ENCODE data around the gene PCDH9. TPM values are rescaled to one million over a fixed set of nuclear protein-coding genes. Genes with fewer than 3 reads are reported as not detected.

Gene PCDH9
- total and polyA plus RNA-seq, 2 of the 13 experiments (the other 11 are each of a cell fraction or from before 2014, with no cell fraction given) = 0.09 TPM; not detected in 1

GRCh38 chr13:66967811-66968597 lies 262.1 kb downstream of the PCDH9 start:
- no peaks in the 10 kb centered on the region for H4K20me1 ChIP-seq (ENCODE audit: insufficient read depth, low read length)
- no peaks in the 10 kb centered on the region for H3K27me3 ChIP-seq (ENCODE audit: control insufficient read depth in 1 of 2, insufficient read depth in 2 of 2, low read length in 2 of 2)
- DNase-seq (ENCODE audit: low spot score) = no peak
- no peaks in the 10 kb centered on the region for H3K9me3 ChIP-seq (ENCODE audit: low read length)
- no peak overlapping the region for H3K4me2 ChIP-seq (ENCODE audit: low read depth, low read length)
- no peak overlapping the region for H3K9ac ChIP-seq (ENCODE audit: insufficient read depth, low read depth, low read length)
- TF ChIP-seq ZNF263 (CRISPR knock-in tag; IDR thresholded peaks at IDR 0.05) = no peak
- no peak for TF ChIP-seq ZNF772 (CRISPR knock-in tag; IDR thresholded peaks at IDR 0.05)
- no peak for TF ChIP-seq MED13 (CRISPR knock-in tag; IDR thresholded peaks at IDR 0.05)
- TF ChIP-seq FOXO1 (CRISPR knock-in tag; IDR thresholded peaks at IDR 0.05) = no peak
- ChIA-PET POLR2A (no interaction called here), CTCF (ENCODE audit: low intra/inter-chr PET ratio, low total read pairs) (no interaction called here)
- no peak for ATAC-seq
- H2AFZ ChIP-seq (ENCODE audit: low read length) = no peak overlapping the region
- FAIRE-seq = no peak
- no peaks in the 10 kb centered on the region for H3K36me3 ChIP-seq (replicated peaks in 1 of 2; ENCODE audit: control insufficient read depth in 1 of 2, insufficient read depth in 2 of 2, low read length in 2 of 2)
- intact Hi-C loops (cut with micrococcal nuclease; ENCODE audit: unreplicated experiment) (no loop called here), in situ Hi-C loops (cut with HindIII; ENCODE audit: extremely low pct_ligation_motif_present, low pct_unique_long_range_greater_than_20kb) (no loop called here)
- BruUV-seq (replicated peaks) = no TSS peak
- 0% methylated on average over 3 of the region's 3 CpGs for WGBS (ENCODE audit: low lambda C conversion rate)
- H3K27ac ChIP-seq (ENCODE audit: extremely low read length, insufficient read depth, low read length) = no peak overlapping the region
- no peaks in the 10 kb centered on the region for H3K4me1 ChIP-seq (ENCODE audit: insufficient read depth, low read length)
- no peaks in the 10 kb centered on the region for H3K79me2 ChIP-seq (ENCODE audit: insufficient read depth, low read length)
- no peak overlapping the region for H3K4me3 ChIP-seq (replicated peaks in 1 of 3; ENCODE audit: insufficient read depth in 1 of 3, low read depth in 2 of 3, low read length in 3 of 3)

GRCh38 chr13:66965181-66965580 lies 265.0 kb downstream of the PCDH9 start:
- Histone ChIP-seq H3K4me3 (replicated peaks in 1 of 3; ENCODE audit: insufficient read depth in 1 of 3, low read depth in 2 of 3, low read length in 3 of 3) (no peak overlapping the region), H3K4me1 (ENCODE audit: insufficient read depth, low read length) (no peaks in the 10 kb centered on the region), H3K36me3 (replicated peaks in 1 of 2; ENCODE audit: control insufficient read depth in 1 of 2, insufficient read depth in 2 of 2, low read length in 2 of 2) (no peaks in the 10 kb centered on the region), H3K4me2 (ENCODE audit: low read depth, low read length) (no peak overlapping the region), H3K9ac (ENCODE audit: insufficient read depth, low read depth, low read length) (no peak overlapping the region), H3K79me2 (ENCODE audit: insufficient read depth, low read length) (no peaks in the 10 kb centered on the region), H2AFZ (ENCODE audit: low read length) (no peak overlapping the region), H4K20me1 (ENCODE audit: insufficient read depth, low read length) (no peaks in the 10 kb centered on the region), H3K9me3 (ENCODE audit: low read length) (no peaks in the 10 kb centered on the region), H3K27ac (ENCODE audit: extremely low read length, insufficient read depth, low read length) (no peak overlapping the region), H3K27me3 (ENCODE audit: control insufficient read depth in 1 of 2, insufficient read depth in 2 of 2, low read length in 2 of 2) (no peaks in the 10 kb centered on the region; a peak in 1 of 5 replicates)
- no peak for ATAC-seq
- POLR2A ChIA-PET = no interaction called here
- BruUV-seq (replicated peaks) = no TSS peak
- in situ Hi-C loops (cut with HindIII; ENCODE audit: extremely low pct_ligation_motif_present, low pct_unique_long_range_greater_than_20kb) (no loop called here), intact Hi-C loops (cut with micrococcal nuclease; ENCODE audit: unreplicated experiment) (no loop called here)
- FAIRE-seq = no peak
- no peak for DNase-seq (ENCODE audit: low spot score)
- CTCF ChIA-PET (ENCODE audit: low intra/inter-chr PET ratio, low total read pairs) = no interaction called here
- WGBS (ENCODE audit: low lambda C conversion rate) = 0% methylated on average over 1 of the region's 1 CpG
- TF ChIP-seq MTF2 (CRISPR knock-in tag; IDR thresholded peaks at IDR 0.05; ENCODE audit: borderline replicate concordance) (no peak), ZNF24 (IDR thresholded peaks at IDR 0.05) (no peak), KDM5B (CRISPR knock-in tag; IDR thresholded peaks at IDR 0.05; ENCODE audit: borderline replicate concordance) (no peak), NCOA1 (CRISPR knock-in tag; IDR thresholded peaks at IDR 0.05) (no peak), ZGPAT (CRISPR knock-in tag; IDR thresholded peaks at IDR 0.05) (no peak), MTERF4 (CRISPR knock-in tag; IDR thresholded peaks at IDR 0.05) (no peak), NKX3-1 (CRISPR knock-in tag; IDR thresholded peaks at IDR 0.05) (no peak), ZNF331 (CRISPR knock-in tag; IDR thresholded peaks at IDR 0.05) (no peak), ZNF333 (CRISPR knock-in tag; IDR thresholded peaks at IDR 0.05; ENCODE audit: borderline replicate concordance) (no peak), HDAC2 (CRISPR knock-in tag; IDR thresholded peaks at IDR 0.05) (no peak), KLF6 (CRISPR knock-in tag; IDR thresholded peaks at IDR 0.05) (no peak), ZBTB26 (CRISPR knock-in tag; IDR thresholded peaks at IDR 0.05; ENCODE audit: borderline replicate concordance) (no peak)
